Ascending aorta (tissue), 2 donors: ENCODE data around the gene SLC25A19. TPM values are rescaled to one million over a fixed set of nuclear protein-coding genes. Genes with fewer than 3 reads are reported as not detected.
A peak's percentile ranks its signal among the peaks of the same experiment; 100 is the strongest.
"Not testable (repeated sequence)": the region's sequence is repeated elsewhere in the genome, so short reads cannot be mapped to it uniquely, and the experiment has no call there.

Experiments used
- DNase-seq, 2 donors: peaks; one replicate each; pipeline ENCODE4 v3.0.0-alpha.2; 2019; ENCODE audit warnings: low spot score in 2 of 2
- H3K27ac ChIP-seq, 2 donors: fragments of 200-600 bp; sonication (generic); one replicate each; pipeline ENCODE4 v1.5.1; 2016 to 2017; ENCODE audit warnings: mild to moderate bottlenecking in 1 of 2
- H3K27me3 ChIP-seq: fragments of 200-600 bp; sonication (generic); one replicate; pipeline ENCODE4 v1.5.1; 2017
- H3K36me3 ChIP-seq, 2 donors: fragments of 200-600 bp; sonication (generic); one replicate each; pipeline ENCODE4 v1.5.1; 2016
- H3K4me1 ChIP-seq, 2 donors: fragments of 200-600 bp; sonication (generic); one replicate each; pipeline ENCODE4 v1.5.1; 2016 to 2017; ENCODE audit warnings: mild to moderate bottlenecking in 1 of 2
- H3K4me3 ChIP-seq, 2 donors: fragments of 200-600 bp; sonication (generic); one replicate each; pipeline ENCODE4 v1.5.1; 2016 to 2017; ENCODE audit warnings: mild to moderate bottlenecking in 1 of 2
- H3K9me3 ChIP-seq, 2 donors: fragments of 200-600 bp; sonication (generic); one replicate each; pipeline ENCODE4 v1.5.1; 2016
- CTCF ChIP-seq, 3 experiments: fragments of 200-600 bp in 2 of 3; fragments of 450-650 bp in 1 of 3; sonication (generic) in 2 of 3; IDR thresholded peaks; one replicate each; pipeline ENCODE4 v1.5.1; 2016 to 2019; ENCODE audit warnings: antibody characterized with exemption in 3 of 3, mild to moderate bottlenecking in 1 of 3, moderate library complexity in 1 of 3
- intact Hi-C: fragments of 100-400 bp; cut with DNase I; formaldehyde crosslinking; loops from one replicate; pipeline ENCODE4 v1.15.1; 2023
- total RNA-seq: library from RNA; depleted of rRNA; stranded (reverse); fragments of >200 nt; gene quantifications from one replicate; pipeline ENCODE4 v1.1.0, GENCODE V29; 2016

The SLC25A19 gene
- total RNA-seq, 1 donor from 2014 or later: 1.3 TPM

GRCh38 chr17:75288359-75288758, 874 bp downstream of the SLC25A19 start:
- peak overlapping the region; percentile 69 to 80 for H3K4me3 ChIP-seq
- no peaks in the 10 kb centered on the region for H3K27me3 ChIP-seq
- no peaks in the 10 kb centered on the region for H3K4me1 ChIP-seq
- no peak for DNase-seq
- intact Hi-C loops: no loop called here
- H3K36me3 ChIP-seq: peaks cover 0 to 7% of the 10 kb centered on the region in 2 donors
- H3K27ac ChIP-seq: no peak overlapping the region
- no peaks in the 10 kb centered on the region for H3K9me3 ChIP-seq
- TF ChIP-seq CTCF (IDR thresholded peaks at IDR 0.05): no peak

- intact Hi-C loops: no loop called here
- Histone ChIP-seq H3K27ac (no peak overlapping the region), H3K4me3 (no peak overlapping the region), H3K27me3 (no peaks in the 10 kb centered on the region), H3K4me1 (no peaks in the 10 kb centered on the region), H3K36me3 (peaks cover 2 to 10% of the 10 kb centered on the region in 2 donors), H3K9me3 (no peaks in the 10 kb centered on the region)
- TF ChIP-seq CTCF (IDR thresholded peaks at IDR 0.05): no peak
- DNase-seq: no peak
Measured at GRCh38 chr17:75287221-75287620, 2.0 kb downstream of the SLC25A19 start.

- TF ChIP-seq CTCF (IDR thresholded peaks at IDR 0.05): no peak
- H3K4me1 ChIP-seq: no peaks in the 10 kb centered on the region
- H3K4me3 ChIP-seq: no peak overlapping the region
- H3K36me3 ChIP-seq: peaks cover 10 to 22% of the 10 kb centered on the region in 2 donors
- H3K27ac ChIP-seq: no peak overlapping the region
- intact Hi-C loops: no loop called here
- DNase-seq: no peak
- H3K9me3 ChIP-seq: no peaks in the 10 kb centered on the region
- H3K27me3 ChIP-seq: no peaks in the 10 kb centered on the region
Measured at GRCh38 chr17:75285123-75285522, 4.1 kb downstream of the SLC25A19 start.

DNA sequence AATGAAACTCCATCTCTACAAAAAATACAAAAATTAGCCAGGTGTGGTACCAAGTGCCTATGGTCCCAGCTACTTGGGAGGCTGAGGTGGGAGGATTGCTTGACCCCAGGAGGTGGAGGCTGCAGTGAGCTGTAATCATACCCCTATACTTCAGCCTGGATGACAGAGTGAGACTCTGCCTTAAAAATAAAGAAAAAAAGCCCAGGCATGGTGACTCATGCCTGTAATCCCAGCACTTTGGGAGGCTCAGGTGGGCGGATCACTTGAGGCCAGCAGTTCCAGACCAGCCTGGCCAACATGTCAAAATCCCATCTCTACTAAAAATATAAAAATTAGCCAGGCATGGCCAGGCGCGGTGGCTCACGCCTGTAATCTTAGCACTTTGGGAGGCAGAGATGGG, 9.0 kb downstream of the SLC25A19 start:
- H3K4me1 ChIP-seq, H3K9me3 ChIP-seq, intact Hi-C loops, H3K4me3 ChIP-seq, H3K27me3 ChIP-seq, H3K27ac ChIP-seq, DNase-seq: not testable (repeated sequence)
- H3K36me3 ChIP-seq: peaks cover 10 to 15% of the 10 kb centered on the region in 2 donors

GRCh38 chr17:75277664-75278071, 11.6 kb downstream of the SLC25A19 start:
- Histone ChIP-seq H3K9me3 (no peaks in the 10 kb centered on the region), H3K36me3 (peaks cover 10 to 15% of the 10 kb centered on the region in 2 donors), H3K27me3 (no peaks in the 10 kb centered on the region), H3K27ac (no peak overlapping the region), H3K4me1 (peaks cover 0 to 3% of the 10 kb centered on the region in 2 donors), H3K4me3 (no peak overlapping the region)
- DNase-seq: no peak
- intact Hi-C loops: no loop called here
- TF ChIP-seq CTCF (IDR thresholded peaks at IDR 0.05): no peak

DNA sequence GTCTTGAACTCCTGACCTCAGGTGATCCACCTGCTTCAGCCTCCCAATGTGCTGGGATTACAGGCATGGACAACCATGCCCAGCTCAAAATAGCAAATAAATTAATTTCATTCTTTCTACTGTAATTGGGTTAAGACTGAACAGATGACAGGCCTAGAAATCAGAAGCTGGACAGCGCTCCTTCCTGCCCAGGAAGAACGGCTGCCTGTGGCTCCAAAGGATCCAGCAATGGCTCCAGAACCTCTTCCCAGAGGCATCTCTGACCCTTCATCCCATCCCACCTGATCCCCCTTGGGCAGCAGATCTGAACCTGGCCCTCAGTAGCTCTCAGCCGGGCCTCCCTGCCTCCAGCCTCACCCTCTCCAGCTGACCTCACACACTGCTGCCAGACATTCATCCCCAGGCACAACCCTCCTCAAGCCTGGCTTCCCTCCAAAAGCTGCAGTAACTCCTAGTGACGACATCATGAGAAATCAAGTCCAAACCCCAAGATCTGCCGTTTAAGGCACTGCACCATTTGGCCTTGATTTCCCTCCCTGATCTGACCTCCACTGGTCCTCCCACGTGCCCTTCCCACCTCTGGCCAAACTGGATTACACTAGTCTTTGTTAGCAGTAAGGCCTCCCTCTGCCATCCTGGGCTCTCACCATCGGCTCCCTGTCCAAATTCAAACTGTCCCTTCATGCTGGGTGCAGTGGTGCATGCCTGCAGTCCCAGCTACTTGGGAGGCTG, 15.1 kb downstream of the SLC25A19 start:
- no peaks in the 10 kb centered on the region for H3K36me3 ChIP-seq
- no peak for DNase-seq
- H3K9me3 ChIP-seq: no peaks in the 10 kb centered on the region
- no peak for TF ChIP-seq CTCF (IDR thresholded peaks at IDR 0.05)
- H3K4me1 ChIP-seq: peaks cover 15 to 22% of the 10 kb centered on the region in 2 donors
- no peak overlapping the region for H3K4me3 ChIP-seq
- no peak overlapping the region for H3K27ac ChIP-seq
- intact Hi-C loops: loop anchor here (5.0 kb wide), 2 partner anchors 133 to 162 kb away; partner anchors contain the start of gene GRB2
- H3K27me3 ChIP-seq: no peaks in the 10 kb centered on the region
